IMR-90 (cell line): ENCODE results near the gene SLC5A11. TPM values are rescaled to one million over a fixed set of nuclear protein-coding genes. Genes with fewer than 3 reads are reported as not detected.

Experiments
- ATAC-seq: fragments of 200-7000 bp; cut with Tn5 transposase; 2 replicates; pipeline ENCODE4 v1.9.1; 2020; ENCODE audit warnings: low read depth, mild to moderate bottlenecking, moderate library complexity
- BruUV-seq: library from RNA; stranded (reverse); fragments of 400-500 nt; replicated peaks from 2 replicates; lab custom pipeline; 2021; lab: Mats Ljungman, UMichigan
- CTCF ChIA-PET: fragments of 300-600 bp; formaldehyde crosslinking; extraction: SDS; loops from one replicate; lab custom pipeline; 2021; ENCODE audit warnings: antibody characterized with exemption; lab: Yijun Ruan, JAX
- POLR2A ChIA-PET: fragments of 300-600 bp; sonication (Branson Sonifier 250); formaldehyde crosslinking; loops from one replicate; lab custom pipeline; 2022; ENCODE audit warnings: antibody characterized with exemption; ENCODE audit not compliant: unreplicated experiment; lab: Charles Lee
- DNase-seq: peaks from one replicate; pipeline ENCODE4 v3.0.0; 2013
- H2AFZ ChIP-seq: replicated peaks from 2 replicates; pipeline ENCODE3; 2013; ENCODE audit warnings: low read length, mild to moderate bottlenecking; ENCODE audit not compliant: poor library complexity
- H2AK5ac ChIP-seq: 2 replicates; pipeline ENCODE4 v1.6.1; 2013; ENCODE audit warnings: low read depth, low read length, inconsistent platforms
- H2AK9ac ChIP-seq: replicated peaks from 2 replicates; pipeline ENCODE3; 2013; ENCODE audit warnings: mild to moderate bottlenecking, low read depth, low read length, moderate library complexity; ENCODE audit not compliant: poor library complexity
- H2BK120ac ChIP-seq: 2 replicates; pipeline ENCODE4 v1.6.1; 2013; ENCODE audit warnings: low read depth, low read length, inconsistent platforms
- H2BK15ac ChIP-seq: 3 replicates; pipeline ENCODE4 v1.6.1; 2013; ENCODE audit warnings: low read depth, low read length, inconsistent platforms
- H2BK20ac ChIP-seq: 2 replicates; pipeline ENCODE4 v1.6.1; 2013; ENCODE audit warnings: low read depth, mild to moderate bottlenecking, inconsistent platforms, low read length, moderate library complexity
- H2BK5ac ChIP-seq: 2 replicates; pipeline ENCODE4 v1.6.1; 2013; ENCODE audit warnings: mild to moderate bottlenecking, low read depth, low read length, inconsistent platforms; ENCODE audit not compliant: poor library complexity, severe bottlenecking
- H3K14ac ChIP-seq: replicated peaks from 2 replicates; pipeline ENCODE4 v1.6.1; 2013; ENCODE audit warnings: low read depth, low read length, inconsistent platforms
- H3K18ac ChIP-seq: 2 replicates; pipeline ENCODE4 v1.6.1; 2013; ENCODE audit warnings: low read depth, low read length, control low read depth
- H3K23ac ChIP-seq: 2 replicates; pipeline ENCODE4 v1.6.1; 2013; ENCODE audit warnings: low read depth, low read length, inconsistent platforms
- H3K27ac ChIP-seq: 2 replicates; pipeline ENCODE4 v1.5.1; 2013; ENCODE audit warnings: mild to moderate bottlenecking, control low read depth, low read length; ENCODE audit not compliant: insufficient read depth
- H3K27me3 ChIP-seq: 2 replicates; pipeline ENCODE4 v1.6.1; 2013; ENCODE audit warnings: low read length; ENCODE audit not compliant: control insufficient read depth, insufficient read depth
- H3K36me3 ChIP-seq: 2 replicates; pipeline ENCODE4 v1.6.1; 2013; ENCODE audit warnings: low read length, mixed read lengths; ENCODE audit not compliant: control insufficient read depth, insufficient read depth
- H3K4ac ChIP-seq: 2 replicates; pipeline ENCODE4 v1.6.1; 2013; ENCODE audit warnings: low read depth, low read length, inconsistent platforms
- H3K4me1 ChIP-seq: 2 replicates; pipeline ENCODE4 v1.6.1; 2013; ENCODE audit warnings: low read length, mixed read lengths; ENCODE audit not compliant: control insufficient read depth, insufficient read depth
- H3K4me2 ChIP-seq: 2 replicates; pipeline ENCODE4 v1.6.1; 2013; ENCODE audit warnings: low read depth, mild to moderate bottlenecking, control low read depth, low read length, moderate library complexity
- H3K4me3 ChIP-seq: 2 replicates; pipeline ENCODE4 v1.5.1; 2013; ENCODE audit warnings: low read depth, mild to moderate bottlenecking, control low read depth, low read length, moderate library complexity; ENCODE audit not compliant: insufficient read depth
- H3K56ac ChIP-seq: 2 replicates; pipeline ENCODE4 v1.6.1; 2013; ENCODE audit warnings: low read length, inconsistent platforms; ENCODE audit not compliant: insufficient read depth; ENCODE audit errors: extremely low read depth
- H3K79me1 ChIP-seq, 2 experiments: 2 replicates each; pipeline ENCODE4 v1.6.1; 2013; ENCODE audit warnings: low read length in 2 of 2, inconsistent platforms in 1 of 2, low read depth in 1 of 2
- H3K9ac ChIP-seq: 2 replicates; pipeline ENCODE4 v1.6.1; 2013; ENCODE audit warnings: low read depth, low read length, control low read depth
- H3K9me1 ChIP-seq: 2 replicates; pipeline ENCODE4 v1.6.1; 2013; ENCODE audit warnings: low read length, inconsistent platforms; ENCODE audit not compliant: insufficient read depth
- H3K9me3 ChIP-seq: 2 replicates; pipeline ENCODE4 v1.6.1; 2013; ENCODE audit warnings: low read length; ENCODE audit not compliant: control insufficient read depth, insufficient read depth
- H4K20me1 ChIP-seq: 2 replicates; pipeline ENCODE4 v1.6.1; 2013; ENCODE audit warnings: low read length, inconsistent platforms; ENCODE audit not compliant: insufficient read depth
- H4K5ac ChIP-seq: 2 replicates; pipeline ENCODE4 v1.6.1; 2013; ENCODE audit warnings: mild to moderate bottlenecking, low read depth, low read length, control low read depth
- H4K8ac ChIP-seq, 2 experiments: 2 replicates each; pipeline ENCODE4 v1.6.1; 2013; ENCODE audit warnings: low read depth in 2 of 2, low read length in 2 of 2, control low read depth in 1 of 2, inconsistent platforms in 1 of 2
- H4K91ac ChIP-seq: 2 replicates; pipeline ENCODE4 v1.6.1; 2013; ENCODE audit warnings: low read depth, low read length, inconsistent platforms; ENCODE audit not compliant: insufficient read depth
- CEBPB ChIP-seq: IDR thresholded peaks from 2 replicates; pipeline ENCODE4 v1.6.1; 2012; ENCODE audit warnings: low read depth, low read length, improper control_type of control experiment
- CHD1 ChIP-seq: IDR thresholded peaks from 2 replicates; pipeline ENCODE4 v1.6.1; 2012; ENCODE audit warnings: low read depth, low read length, improper control_type of control experiment
- FOS ChIP-seq: fragments of 150-350 bp; IDR thresholded peaks from 2 replicates; pipeline ENCODE4 v1.6.1; 2016; ENCODE audit warnings: low read depth, low read length
- MAFK ChIP-seq: IDR thresholded peaks from 2 replicates; pipeline ENCODE4 v1.6.1; 2012; ENCODE audit warnings: low read depth, low read length, improper control_type of control experiment
- POLR2A ChIP-seq: IDR thresholded peaks from 2 replicates; pipeline ENCODE4 v1.6.1; 2012; ENCODE audit warnings: mild to moderate bottlenecking, low read depth, low read length
- RAD21 ChIP-seq: IDR thresholded peaks from 2 replicates; pipeline ENCODE4 v1.6.1; 2012; ENCODE audit warnings: low read length, improper control_type of control experiment
- RCOR1 ChIP-seq: IDR thresholded peaks from 2 replicates; pipeline ENCODE4 v1.6.1; 2012; ENCODE audit warnings: mild to moderate bottlenecking, low read length, improper control_type of control experiment; ENCODE audit not compliant: insufficient replicate concordance
- RFX5 ChIP-seq: IDR thresholded peaks from 2 replicates; pipeline ENCODE4 v1.8.0; 2012; ENCODE audit warnings: low read depth, mild to moderate bottlenecking, low read length, moderate library complexity
- SMC3 ChIP-seq: fragments of 150-350 bp; IDR thresholded peaks from 2 replicates; pipeline ENCODE4 v1.6.1; 2016; ENCODE audit warnings: low read depth, mild to moderate bottlenecking, antibody characterized with exemption, low read length, moderate library complexity
- WGBS, 2 experiments: methylation state at CpG; one replicate each; pipeline versions ENCODE4 v1.1.5 to v1.1.7; 2013; ENCODE audit warnings: missing lambda C conversion rate in 2 of 2; ENCODE audit not compliant: insufficient read length in 1 of 2; ENCODE audit errors: extremely low coverage in 2 of 2; 5-methylcytosine and 5-hydroxymethylcytosine counted together
- dilution Hi-C: fragments of 300-500 bp; cut with HindIII; formaldehyde crosslinking; loops from one replicate; pipeline ENCODE4 v1.14.3; 2018; ENCODE audit warnings: low sequenced_read_pairs; ENCODE audit not compliant: unreplicated experiment
- in situ Hi-C: fragments of 300-500 bp; cut with MboI; formaldehyde crosslinking; loops from 3 replicates; pipeline ENCODE4 v1.14.3; 2019; ENCODE audit warnings: low sequenced_read_pairs, inconsistent platforms, mixed read lengths
- intact Hi-C: fragments of 100-400 bp; cut with micrococcal nuclease; formaldehyde crosslinking; loops from 2 replicates; pipeline ENCODE4 v1.10.0; 2022
- polyA plus RNA-seq, 3 experiments: library from polyadenylated mRNA; depleted of rRNA; stranded (reverse); fragments of >200 nt; gene quantifications; 2 replicates each; pipeline ENCODE4 v1.2.3, GENCODE V29; 2012; ENCODE audit warnings: low replicate concordance in 1 of 3
- total RNA-seq: library from RNA; depleted of rRNA; stranded (reverse); fragments of >200 nt; gene quantifications from 2 replicates; pipeline ENCODE4 v1.2.3, GENCODE V29; 2012
- TF ChIP-seq, protein P1 (sequence below): conservative IDR thresholded peaks from 2 replicates; pipeline ENCODE4 v1.5.1; 2012; ENCODE audit warnings: mild to moderate bottlenecking, low read depth, low read length, improper control_type of control experiment
- TF ChIP-seq, protein P2 (sequence below): fragments of 150-350 bp; IDR thresholded peaks from 2 replicates; pipeline ENCODE4 v1.6.1; 2017; ENCODE audit warnings: mild to moderate bottlenecking, antibody characterized with exemption, low read length, low read depth
- TF ChIP-seq, protein P3 (sequence below): fragments of 150-350 bp; IDR thresholded peaks from 2 replicates; pipeline ENCODE4 v1.6.1; 2016; ENCODE audit warnings: low read depth, mild to moderate bottlenecking, low read length, moderate library complexity, borderline replicate concordance

The SLC5A11 gene
- total and polyA plus RNA-seq, 2 of the 4 experiments (the other 2 are of a cell fraction) = under 0.01 TPM; not detected in 1

DNA sequence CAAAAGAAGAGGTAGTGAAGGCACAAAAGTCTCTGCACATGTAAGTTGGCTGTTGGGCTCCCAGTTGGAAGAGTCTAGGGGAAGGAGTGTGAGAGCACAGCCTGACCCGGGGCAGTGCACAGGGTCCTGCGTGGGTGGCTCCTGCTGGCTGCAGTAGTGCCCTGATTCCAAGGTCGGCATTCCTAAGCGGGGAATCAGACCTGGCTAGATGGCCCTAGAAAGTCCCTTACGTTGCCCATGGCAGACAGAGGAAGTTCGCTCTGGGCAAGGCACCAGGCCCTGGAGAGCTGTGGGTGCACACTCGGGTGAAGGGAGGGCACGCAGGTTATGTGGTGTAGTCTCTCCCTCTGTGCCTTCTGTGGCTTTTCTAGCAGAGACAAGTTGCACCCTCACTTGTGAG, 22.8 kb upstream of the SLC5A11 start:
- TF ChIP-seq FOS (no peak), RFX5 (no peak), MAFK (no peak), CEBPB (no peak), SMC3 (no peak), POLR2A (no peak), RAD21 (no peak), RCOR1 (no peak), CHD1 (no peak)
- TF ChIP-seq, protein P1, sequence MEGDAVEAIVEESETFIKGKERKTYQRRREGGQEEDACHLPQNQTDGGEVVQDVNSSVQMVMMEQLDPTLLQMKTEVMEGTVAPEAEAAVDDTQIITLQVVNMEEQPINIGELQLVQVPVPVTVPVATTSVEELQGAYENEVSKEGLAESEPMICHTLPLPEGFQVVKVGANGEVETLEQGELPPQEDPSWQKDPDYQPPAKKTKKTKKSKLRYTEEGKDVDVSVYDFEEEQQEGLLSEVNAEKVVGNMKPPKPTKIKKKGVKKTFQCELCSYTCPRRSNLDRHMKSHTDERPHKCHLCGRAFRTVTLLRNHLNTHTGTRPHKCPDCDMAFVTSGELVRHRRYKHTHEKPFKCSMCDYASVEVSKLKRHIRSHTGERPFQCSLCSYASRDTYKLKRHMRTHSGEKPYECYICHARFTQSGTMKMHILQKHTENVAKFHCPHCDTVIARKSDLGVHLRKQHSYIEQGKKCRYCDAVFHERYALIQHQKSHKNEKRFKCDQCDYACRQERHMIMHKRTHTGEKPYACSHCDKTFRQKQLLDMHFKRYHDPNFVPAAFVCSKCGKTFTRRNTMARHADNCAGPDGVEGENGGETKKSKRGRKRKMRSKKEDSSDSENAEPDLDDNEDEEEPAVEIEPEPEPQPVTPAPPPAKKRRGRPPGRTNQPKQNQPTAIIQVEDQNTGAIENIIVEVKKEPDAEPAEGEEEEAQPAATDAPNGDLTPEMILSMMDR = no peak
- TF ChIP-seq, protein P2, sequence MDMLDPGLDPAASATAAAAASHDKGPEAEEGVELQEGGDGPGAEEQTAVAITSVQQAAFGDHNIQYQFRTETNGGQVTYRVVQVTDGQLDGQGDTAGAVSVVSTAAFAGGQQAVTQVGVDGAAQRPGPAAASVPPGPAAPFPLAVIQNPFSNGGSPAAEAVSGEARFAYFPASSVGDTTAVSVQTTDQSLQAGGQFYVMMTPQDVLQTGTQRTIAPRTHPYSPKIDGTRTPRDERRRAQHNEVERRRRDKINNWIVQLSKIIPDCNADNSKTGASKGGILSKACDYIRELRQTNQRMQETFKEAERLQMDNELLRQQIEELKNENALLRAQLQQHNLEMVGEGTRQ = no peak
- TF ChIP-seq, protein P3, sequence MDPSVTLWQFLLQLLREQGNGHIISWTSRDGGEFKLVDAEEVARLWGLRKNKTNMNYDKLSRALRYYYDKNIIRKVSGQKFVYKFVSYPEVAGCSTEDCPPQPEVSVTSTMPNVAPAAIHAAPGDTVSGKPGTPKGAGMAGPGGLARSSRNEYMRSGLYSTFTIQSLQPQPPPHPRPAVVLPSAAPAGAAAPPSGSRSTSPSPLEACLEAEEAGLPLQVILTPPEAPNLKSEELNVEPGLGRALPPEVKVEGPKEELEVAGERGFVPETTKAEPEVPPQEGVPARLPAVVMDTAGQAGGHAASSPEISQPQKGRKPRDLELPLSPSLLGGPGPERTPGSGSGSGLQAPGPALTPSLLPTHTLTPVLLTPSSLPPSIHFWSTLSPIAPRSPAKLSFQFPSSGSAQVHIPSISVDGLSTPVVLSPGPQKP = no peak

More for the DNA sequence above, 22.8 kb upstream of the SLC5A11 start:
- Histone ChIP-seq H4K91ac (no peak overlapping the region), H3K4me1 (peaks cover 7% of the 10 kb centered on the region; the same call in 1 of the 2 replicates), H3K9ac (no peak overlapping the region), H3K14ac (no peak overlapping the region), H2BK15ac (no peak overlapping the region), H4K8ac (no peak overlapping the region), H3K27me3 (no peaks in the 10 kb centered on the region), H2AK9ac (no peak overlapping the region), H3K4me3 (no peak overlapping the region), H2BK20ac (no peak overlapping the region), H3K4ac (no peak overlapping the region), H3K79me1 (peaks cover 13 to 24% of the 10 kb centered on the region in 2 experiments; a peak in 3 of 4 replicates), H3K18ac (no peak overlapping the region), H2AK5ac (no peak overlapping the region), H3K23ac (no peak overlapping the region), H3K27ac (no peak overlapping the region), H3K56ac (no peak overlapping the region), H2BK5ac (no peak overlapping the region), H3K9me1 (peaks cover 3% of the 10 kb centered on the region; the same call in 1 of the 2 replicates), H2BK120ac (no peak overlapping the region), H4K5ac (no peak overlapping the region), H3K36me3 (peaks cover 62% of the 10 kb centered on the region), H3K9me3 (no peaks in the 10 kb centered on the region), H4K20me1 (no peaks in the 10 kb centered on the region), H3K4me2 (no peak overlapping the region), H2AFZ (no peak overlapping the region)
- BruUV-seq = no TSS peak
- intact Hi-C loops = no loop called here
- WGBS, 2 experiments = 96% methylated on average over 4 of the region's 8 CpGs; no CpG with 5 or more reads in 1 of the 2 experiments
- no peak for DNase-seq
- ATAC-seq = no peak
- POLR2A ChIA-PET = no interaction called here
- CTCF ChIA-PET = no interaction called here
- in situ Hi-C loops = no loop called here
- dilution Hi-C loops = no loop called here
